Measurements from ENCODE around the gene MAP7D1.

GRCh38 chr1:36137226-36137625 lies 18.7 kb upstream of the MAP7D1 start:
- TF ChIP-seq CTCF (conservative IDR thresholded peaks at IDR 0.05; ENCODE audit: low read depth, low read length) (no peak), EZH2 (IDR thresholded peaks at IDR 0.05; ENCODE audit: borderline replicate concordance, low read depth, low read length, poor library complexity, severe bottlenecking) (no peak)

All from A673 (cell line).